Mesodermal cell (in vitro differentiated cells): ENCODE measurements around the gene ADARB2.
"Not testable (repeated sequence)": the region's sequence is repeated elsewhere in the genome, so short reads cannot be mapped to it uniquely, and the experiment has no call there.

Source experiments
- H3K27ac ChIP-seq: 2 replicates; pipeline ENCODE4 v1.7.0; 2013; ENCODE audit warnings: mild to moderate bottlenecking, low read depth, low read length, moderate library complexity; ENCODE audit not compliant: severe bottlenecking
- H3K36me3 ChIP-seq: 2 replicates; pipeline ENCODE4 v1.7.1; 2013; ENCODE audit warnings: mild to moderate bottlenecking, low read length, moderate library complexity; ENCODE audit not compliant: control insufficient read depth, insufficient read depth
- H3K4me1 ChIP-seq: one replicate; pipeline ENCODE4 v1.7.1; 2013; ENCODE audit warnings: mild to moderate bottlenecking, low read length; ENCODE audit not compliant: insufficient read depth, control insufficient read depth, poor library complexity, severe bottlenecking
- H3K4me3 ChIP-seq: 2 replicates; pipeline ENCODE4 v1.7.0; 2013; ENCODE audit warnings: low read length, control low read depth, mild to moderate bottlenecking; ENCODE audit not compliant: insufficient read depth, poor library complexity, severe bottlenecking; ENCODE audit errors: extremely low read depth
- H3K9me3 ChIP-seq: 2 replicates; pipeline ENCODE4 v1.7.1; 2013; ENCODE audit warnings: mild to moderate bottlenecking, low read length, moderate library complexity; ENCODE audit not compliant: control insufficient read depth
- WGBS, 2 experiments: methylation state at CpG; one replicate each; pipeline ENCODE4 v1.1.5; 2013; ENCODE audit warnings: missing lambda C conversion rate in 2 of 2; ENCODE audit not compliant: insufficient coverage in 2 of 2; 5-methylcytosine and 5-hydroxymethylcytosine counted together

The ADARB2 gene

GRCh38 chr10:1402816-1403507 is 334.4 kb downstream of the ADARB2 start:
- WGBS, 2 experiments, result 97% methylated on average over 27 of the region's 27 CpGs
- Histone ChIP-seq H3K4me1 (peaks cover 3% of the 10 kb centered on the region), H3K9me3 (no peaks in the 10 kb centered on the region), H3K36me3 (no peaks in the 10 kb centered on the region), H3K27ac (no peak overlapping the region), H3K4me3 (no peak overlapping the region)

- Histone ChIP-seq H3K27ac (no peak overlapping the region), H3K36me3 (no peaks in the 10 kb centered on the region), H3K4me1 (peaks cover 3% of the 10 kb centered on the region), H3K9me3 (no peaks in the 10 kb centered on the region), H3K4me3 (no peak overlapping the region)
- 93 to 94% methylated on average over 19 to 23 of the region's 25 CpGs for WGBS, 2 experiments
These were observed 335.1 kb downstream of the ADARB2 start for GRCh38 chr10:1402016-1402770.

GRCh38 chr10:1401071-1401965 is 336.0 kb downstream of the ADARB2 start:
- Histone ChIP-seq H3K4me3 (no peak overlapping the region), H3K36me3 (no peaks in the 10 kb centered on the region), H3K27ac (no peak overlapping the region), H3K9me3 (no peaks in the 10 kb centered on the region), H3K4me1 (peaks cover 3% of the 10 kb centered on the region)
- WGBS, 2 experiments, result 92 to 93% methylated on average over 33 to 34 of the region's 35 CpGs

- no peaks in the 10 kb centered on the region for H3K36me3 ChIP-seq
- H3K9me3 ChIP-seq, result no peaks in the 10 kb centered on the region
- no peak overlapping the region for H3K4me3 ChIP-seq
- H3K4me1 ChIP-seq, result peaks cover 3% of the 10 kb centered on the region
- 87 to 88% methylated on average over 25 of the region's 30 CpGs for WGBS, 2 experiments
- no peak overlapping the region for H3K27ac ChIP-seq
These were observed 336.9 kb downstream of the ADARB2 start for GRCh38 chr10:1400101-1401070.

GRCh38 chr10:1399431-1400100 is 337.8 kb downstream of the ADARB2 start:
- no peak overlapping the region for H3K4me3 ChIP-seq
- H3K36me3 ChIP-seq, result no peaks in the 10 kb centered on the region
- H3K4me1 ChIP-seq, result peaks cover 3% of the 10 kb centered on the region
- 62 to 65% methylated on average over 8 to 10 of the region's 11 CpGs for WGBS, 2 experiments
- no peak overlapping the region for H3K27ac ChIP-seq
- no peaks in the 10 kb centered on the region for H3K9me3 ChIP-seq

GRCh38 chr10:1398626-1399410 is 338.5 kb downstream of the ADARB2 start:
- Histone ChIP-seq H3K4me1 (peaks cover 3% of the 10 kb centered on the region), H3K36me3 (no peaks in the 10 kb centered on the region), H3K9me3 (no peaks in the 10 kb centered on the region), H3K27ac (no peak overlapping the region), H3K4me3 (no peak overlapping the region)
- WGBS, 2 experiments, result 96 to 97% methylated on average over 15 to 18 of the region's 19 CpGs

GRCh38 chr10:1398116-1398515 is 339.2 kb downstream of the ADARB2 start:
- not testable (repeated sequence) for H3K9me3 ChIP-seq, H3K36me3 ChIP-seq, H3K27ac ChIP-seq, H3K4me3 ChIP-seq, H3K4me1 ChIP-seq
- 92 to 94% methylated on average over 9 to 12 of the region's 15 CpGs for WGBS, 2 experiments

- peaks cover 3% of the 10 kb centered on the region for H3K4me1 ChIP-seq
- no peaks in the 10 kb centered on the region for H3K9me3 ChIP-seq
- H3K27ac ChIP-seq, result no peak overlapping the region
- no peak overlapping the region for H3K4me3 ChIP-seq
- H3K36me3 ChIP-seq, result no peaks in the 10 kb centered on the region
- WGBS, 2 experiments, result 94 to 96% methylated on average over 9 to 10 of the region's 20 CpGs
These were observed 341.1 kb downstream of the ADARB2 start for GRCh38 chr10:1396297-1396635.
